Urothelium cell line (cell line): ENCODE measurements around the gene OXNAD1.
"Not testable (repeated sequence)": the region's sequence is repeated elsewhere in the genome, so short reads cannot be mapped to it uniquely, and the experiment has no call there.

ENCODE experiments used
- DNase-seq: peaks from one replicate; pipeline ENCODE4 v3.0.0; 2011; ENCODE audit warnings: low spot score, mixed read lengths
- FAIRE-seq: peaks from 2 replicates; lab custom pipeline; 2011; peaks lifted over from hg19 to GRCh38; lab: Jason Lieb, UNC

OXNAD1 gene

GRCh38 chr3:16302082-16302631 lies 37.1 kb downstream of the OXNAD1 start:
- DNase-seq: no peak
- no peak for FAIRE-seq

GRCh38 chr3:16303037-16303575 lies 38.1 kb downstream of the OXNAD1 start:
- FAIRE-seq (no peak), DNase-seq (no peak)

DNA sequence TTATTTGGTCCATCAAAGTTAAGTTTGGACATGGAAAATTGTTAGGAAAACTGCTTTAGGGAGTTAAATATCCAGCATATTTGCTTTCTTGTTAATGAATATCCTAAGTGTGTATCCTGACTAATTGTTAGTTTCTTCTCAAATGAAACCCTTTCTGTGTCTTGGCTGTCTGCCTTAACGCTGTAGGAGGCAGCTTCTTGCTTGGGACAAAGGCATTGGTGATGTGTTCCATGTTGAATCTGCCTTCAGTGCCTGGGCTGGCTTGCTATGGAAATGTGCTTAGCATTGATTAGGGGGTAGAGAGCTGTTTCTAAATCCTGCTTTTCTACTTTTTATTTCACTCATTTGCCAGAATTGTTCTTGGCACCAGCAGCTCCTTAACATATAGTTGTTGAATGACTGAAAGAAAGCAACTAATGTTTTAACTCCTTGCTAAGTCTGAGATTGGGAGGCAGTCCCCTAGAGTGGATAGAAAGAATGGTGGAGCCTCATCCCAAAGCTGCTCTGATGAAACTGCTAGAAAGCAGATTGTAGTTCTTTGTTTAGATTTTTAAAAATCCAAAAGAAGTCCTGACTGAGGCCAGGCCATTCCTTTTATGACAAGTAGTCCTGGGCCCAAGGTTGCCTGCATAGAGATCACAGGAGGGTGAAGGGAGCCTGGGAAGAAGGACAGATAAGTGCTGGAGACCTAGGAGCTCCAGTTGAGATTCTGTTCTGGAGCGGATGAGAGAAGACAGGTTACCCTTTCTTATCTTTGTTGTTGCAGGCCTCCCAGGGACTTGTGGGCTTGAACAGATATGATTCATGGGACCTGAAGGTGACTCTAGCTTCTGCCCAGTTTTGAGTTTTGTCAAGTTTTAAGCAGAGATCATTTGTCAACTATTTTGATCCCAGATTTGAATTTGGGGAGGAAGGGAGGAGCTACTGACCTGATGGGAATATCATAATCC lies 39.3 kb downstream of the OXNAD1 start:
- DNase-seq: no peak
- no peak for FAIRE-seq

DNA sequence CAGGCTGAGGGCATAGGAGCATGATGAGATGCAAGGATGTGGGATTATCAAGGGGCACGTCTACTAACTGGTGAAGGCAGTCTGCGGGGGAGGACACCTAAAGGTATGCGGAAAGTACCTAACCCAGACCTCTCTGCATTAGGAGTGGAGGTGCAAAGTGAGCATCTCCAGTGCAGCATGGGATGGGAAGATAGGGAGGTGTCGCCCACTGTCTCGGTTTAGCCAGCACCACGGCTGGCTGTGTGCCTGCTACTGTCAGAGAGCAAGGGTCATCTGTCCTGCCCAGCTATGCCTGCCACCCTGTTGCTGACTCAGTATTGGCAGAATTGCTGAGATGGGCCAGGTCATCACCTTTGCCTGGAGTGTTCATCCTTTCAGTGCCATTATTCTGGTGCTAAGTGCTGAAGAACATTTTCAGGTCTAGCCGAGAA lies 40.1 kb downstream of the OXNAD1 start:
- FAIRE-seq (no peak), DNase-seq (no peak)

DNA sequence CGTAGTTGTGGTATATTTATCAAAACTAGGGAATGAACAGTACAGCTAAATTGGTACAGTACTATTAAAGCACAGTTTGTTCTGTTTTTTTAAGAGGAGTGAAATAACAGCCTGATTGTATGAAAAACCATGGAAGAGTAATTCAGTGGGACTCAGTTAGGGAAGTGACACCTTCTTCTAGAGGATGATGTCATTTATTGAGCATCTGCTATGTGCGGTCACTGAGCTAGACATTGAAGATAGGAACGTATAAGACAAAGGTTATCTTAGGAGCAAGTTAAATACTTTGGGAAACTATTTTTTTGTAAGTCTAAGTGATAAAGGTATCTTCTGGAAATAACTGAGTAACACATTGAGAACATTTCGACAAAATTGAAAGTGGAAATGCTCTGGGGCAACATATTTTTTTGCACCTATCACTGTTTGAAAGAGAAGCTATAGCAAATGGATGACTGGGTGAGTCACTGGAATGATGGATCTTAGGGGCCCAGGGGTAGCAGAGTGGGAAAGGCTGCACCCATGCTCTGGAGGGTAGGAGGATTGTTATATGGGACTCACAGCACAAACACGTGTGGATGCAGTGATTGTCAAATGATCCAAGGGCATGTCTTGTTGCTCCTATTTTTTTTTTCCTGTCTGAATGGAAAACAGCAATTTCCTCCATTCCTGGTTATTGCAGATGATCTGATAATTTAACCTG lies 43.0 kb downstream of the OXNAD1 start:
- FAIRE-seq (no peak), DNase-seq (no peak)

DNA sequence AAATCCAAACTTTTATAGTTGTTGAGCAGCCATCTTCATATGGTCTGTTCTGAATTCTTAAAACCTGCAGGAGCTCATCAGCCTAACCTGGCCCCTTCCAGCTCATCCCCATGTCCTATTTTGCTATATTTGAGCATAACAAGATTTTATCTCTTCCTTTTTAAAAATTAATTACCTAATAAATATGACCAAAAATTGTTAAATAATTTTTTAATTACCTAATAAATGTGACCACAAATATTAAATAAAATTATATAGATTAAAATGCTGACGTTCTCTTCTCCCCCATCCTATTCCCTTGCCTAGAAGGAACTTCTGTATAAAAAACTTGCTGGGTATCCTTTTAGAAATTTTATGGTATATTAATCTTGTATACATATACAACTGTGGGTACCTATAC lies 43.7 kb downstream of the OXNAD1 start:
- no peak for FAIRE-seq

DNA sequence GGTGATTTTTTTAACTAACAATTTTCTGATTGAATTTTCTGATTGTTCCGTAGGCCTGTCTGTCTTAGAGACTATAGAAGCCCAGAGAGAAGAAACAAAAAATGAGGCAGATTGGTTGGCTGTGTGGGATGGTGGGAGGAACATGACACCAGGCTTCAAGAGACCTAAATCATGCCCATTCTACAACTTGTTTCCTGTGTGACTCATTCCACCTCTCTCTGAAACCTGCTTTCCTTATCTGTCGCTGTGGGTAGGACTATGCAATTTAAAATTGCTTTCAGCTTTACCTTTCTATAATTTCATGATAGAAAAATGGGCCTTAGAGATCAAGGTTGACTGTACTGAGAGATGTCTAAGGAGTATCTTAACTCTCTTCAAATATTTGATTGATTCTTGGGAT lies 44.5 kb downstream of the OXNAD1 start:
- DNase-seq (peak; percentile 72), FAIRE-seq (no peak)

More for the DNA sequence above, 43.7 kb downstream of the OXNAD1 start:
- no peak for DNase-seq

- not testable (repeated sequence) for DNase-seq, FAIRE-seq
Measured at GRCh38 chr3:16310486-16310885, 45.5 kb downstream of the OXNAD1 start.

GRCh38 chr3:16311960-16312451 lies 47.0 kb downstream of the OXNAD1 start:
- FAIRE-seq (no peak), DNase-seq (no peak)

GRCh38 chr3:16313886-16314645 lies 49.1 kb downstream of the OXNAD1 start:
- DNase-seq (no peak), FAIRE-seq (no peak)

DNA sequence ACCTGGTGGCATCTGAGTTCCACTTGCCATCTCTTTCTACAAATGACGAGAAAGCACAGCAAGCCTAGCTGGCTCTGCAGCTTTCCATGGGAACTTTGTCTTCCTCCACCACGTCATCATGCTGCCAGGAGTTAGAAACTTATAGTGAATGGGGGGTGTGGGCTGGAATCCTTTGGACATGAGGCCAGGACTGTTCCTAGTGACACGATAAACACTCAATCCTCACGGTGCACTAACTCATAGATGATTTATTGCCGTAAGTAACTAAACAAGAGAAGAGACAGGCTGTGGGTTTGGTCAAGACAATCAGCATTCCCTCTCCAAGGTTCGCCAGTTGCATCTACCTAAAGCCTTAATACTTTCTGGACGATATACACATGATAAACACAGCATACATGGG lies 50.6 kb downstream of the OXNAD1 start:
- no peak for FAIRE-seq

GRCh38 chr3:16316396-16316795 lies 51.4 kb downstream of the OXNAD1 start:
- FAIRE-seq: no peak
- no peak for DNase-seq

More for the DNA sequence above, 50.6 kb downstream of the OXNAD1 start:
- no peak for DNase-seq

DNA sequence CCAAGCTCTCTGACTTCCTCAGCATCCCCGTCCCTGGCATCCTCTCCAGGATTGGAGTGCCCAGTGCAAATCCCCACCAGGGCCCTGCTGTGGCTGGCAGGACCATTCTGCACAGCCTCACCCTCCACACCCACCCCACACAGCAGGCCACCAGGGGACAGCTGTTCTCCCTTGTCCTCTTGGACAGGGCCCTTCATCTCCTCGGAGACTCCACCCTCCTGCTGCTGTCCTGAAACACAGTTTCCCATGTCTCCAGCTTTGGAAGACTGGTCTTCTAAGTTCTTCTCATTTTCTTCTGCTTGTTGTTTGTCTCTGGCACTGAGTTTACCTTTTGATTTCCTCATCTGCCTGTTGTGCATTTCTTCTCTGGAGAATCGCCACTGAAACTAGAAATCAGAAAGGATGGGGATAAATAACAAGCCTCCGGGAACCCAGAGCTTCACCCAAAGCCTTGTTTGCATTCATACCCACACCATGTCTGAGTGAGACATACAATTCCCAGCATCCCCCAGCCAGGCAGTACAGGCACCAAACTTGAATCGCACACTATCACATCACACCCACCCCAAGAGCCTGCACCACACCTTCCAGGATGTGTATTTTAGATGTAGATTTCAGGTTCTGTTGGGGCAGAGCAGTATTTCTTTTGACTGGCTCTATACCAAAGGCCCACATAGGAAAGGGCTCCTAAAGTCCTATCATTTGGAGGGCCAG lies 52.0 kb downstream of the OXNAD1 start:
- DNase-seq (no peak), FAIRE-seq (no peak)

DNA sequence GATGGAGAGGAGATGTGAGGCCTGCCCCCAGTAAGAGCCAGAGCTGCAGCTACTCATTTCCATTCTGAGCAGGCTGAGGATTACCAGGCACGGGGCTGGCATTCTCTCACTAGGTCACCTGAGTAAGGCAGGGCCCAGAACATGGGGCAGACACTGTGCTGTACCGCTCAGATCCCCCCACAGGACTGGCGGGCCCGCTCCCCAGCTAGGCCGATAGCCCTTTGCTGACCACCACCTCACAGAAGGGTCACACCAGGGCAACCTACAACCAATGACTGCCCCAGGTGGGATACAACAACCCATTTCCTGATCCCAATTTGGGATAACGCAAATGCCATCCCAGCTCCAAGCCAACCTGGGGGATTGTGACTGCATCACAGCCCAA lies 52.5 kb downstream of the OXNAD1 start:
- FAIRE-seq (no peak), DNase-seq (no peak)

- FAIRE-seq (no peak), DNase-seq (no peak)
Measured at GRCh38 chr3:16318176-16318575, 53.2 kb downstream of the OXNAD1 start.

DNA sequence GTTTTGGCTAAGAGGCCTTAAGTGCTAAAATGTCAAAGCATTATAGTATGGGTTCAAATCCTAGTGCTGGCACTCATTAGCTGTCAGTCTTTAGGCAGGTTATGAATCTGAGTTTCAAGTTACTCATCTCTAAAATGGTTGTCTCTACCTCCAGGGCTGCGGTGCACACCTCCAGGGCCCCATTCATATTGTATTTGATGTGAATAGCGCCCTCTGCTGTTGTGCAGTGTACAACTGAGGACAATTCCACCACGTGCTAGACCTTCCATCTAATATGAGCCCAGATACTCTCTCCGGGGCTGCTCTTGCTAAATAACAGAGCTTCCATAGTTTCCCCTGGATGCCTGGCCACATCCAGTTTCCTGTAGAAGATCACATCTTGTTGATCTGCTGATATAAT lies 54.3 kb downstream of the OXNAD1 start:
- FAIRE-seq (no peak), DNase-seq (peak; percentile 40)

- FAIRE-seq (no peak), DNase-seq (no peak)
Measured at GRCh38 chr3:16319723-16320122, 54.7 kb downstream of the OXNAD1 start.

DNA sequence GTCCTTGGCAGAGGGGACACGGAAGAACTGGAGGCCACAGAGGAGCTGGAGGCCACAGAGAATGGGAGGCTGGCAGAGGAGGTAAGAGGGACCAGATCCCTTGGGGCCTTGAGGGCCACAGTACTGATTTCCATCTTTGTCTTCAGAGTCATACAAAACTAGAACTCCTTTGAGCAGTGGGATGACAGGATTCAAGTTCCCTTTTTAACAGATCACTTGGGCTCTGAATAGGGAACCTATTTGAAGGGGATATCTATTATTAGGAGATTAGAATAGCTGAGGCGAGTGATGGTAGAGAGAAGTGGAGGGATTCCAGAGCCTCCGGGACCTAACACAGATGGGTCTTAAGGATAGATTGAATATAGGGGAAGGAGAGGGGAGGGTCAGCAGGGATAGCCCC lies 55.7 kb downstream of the OXNAD1 start:
- FAIRE-seq: no peak

DNA sequence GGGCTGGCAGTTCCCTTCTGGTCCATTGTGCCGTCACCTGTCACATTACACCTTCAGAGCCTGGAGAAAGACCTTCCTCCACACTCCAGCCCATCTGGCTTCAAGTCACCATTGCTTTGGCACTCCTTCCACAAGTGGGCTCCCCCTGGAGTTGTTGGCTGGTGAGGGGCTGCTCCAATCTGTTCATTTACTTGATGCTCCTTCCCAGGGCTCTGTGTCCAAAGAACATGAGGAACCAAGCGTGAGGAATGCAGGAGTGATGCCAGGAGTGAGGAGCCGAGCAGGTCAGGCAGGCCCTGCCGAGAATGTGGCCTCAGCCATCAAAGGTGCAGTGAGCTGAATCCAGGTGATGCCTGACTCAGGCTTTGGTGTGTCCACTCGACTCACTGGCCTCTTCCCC lies 57.2 kb downstream of the OXNAD1 start:
- DNase-seq (no peak), FAIRE-seq (no peak)

More for the DNA sequence above, 55.7 kb downstream of the OXNAD1 start:
- DNase-seq: no peak

- no peak for FAIRE-seq
- no peak for DNase-seq
Measured at GRCh38 chr3:16323737-16324136, 58.7 kb downstream of the OXNAD1 start.
